Measurements from ENCODE around the gene MLXIP.

MLXIP gene

DNA sequence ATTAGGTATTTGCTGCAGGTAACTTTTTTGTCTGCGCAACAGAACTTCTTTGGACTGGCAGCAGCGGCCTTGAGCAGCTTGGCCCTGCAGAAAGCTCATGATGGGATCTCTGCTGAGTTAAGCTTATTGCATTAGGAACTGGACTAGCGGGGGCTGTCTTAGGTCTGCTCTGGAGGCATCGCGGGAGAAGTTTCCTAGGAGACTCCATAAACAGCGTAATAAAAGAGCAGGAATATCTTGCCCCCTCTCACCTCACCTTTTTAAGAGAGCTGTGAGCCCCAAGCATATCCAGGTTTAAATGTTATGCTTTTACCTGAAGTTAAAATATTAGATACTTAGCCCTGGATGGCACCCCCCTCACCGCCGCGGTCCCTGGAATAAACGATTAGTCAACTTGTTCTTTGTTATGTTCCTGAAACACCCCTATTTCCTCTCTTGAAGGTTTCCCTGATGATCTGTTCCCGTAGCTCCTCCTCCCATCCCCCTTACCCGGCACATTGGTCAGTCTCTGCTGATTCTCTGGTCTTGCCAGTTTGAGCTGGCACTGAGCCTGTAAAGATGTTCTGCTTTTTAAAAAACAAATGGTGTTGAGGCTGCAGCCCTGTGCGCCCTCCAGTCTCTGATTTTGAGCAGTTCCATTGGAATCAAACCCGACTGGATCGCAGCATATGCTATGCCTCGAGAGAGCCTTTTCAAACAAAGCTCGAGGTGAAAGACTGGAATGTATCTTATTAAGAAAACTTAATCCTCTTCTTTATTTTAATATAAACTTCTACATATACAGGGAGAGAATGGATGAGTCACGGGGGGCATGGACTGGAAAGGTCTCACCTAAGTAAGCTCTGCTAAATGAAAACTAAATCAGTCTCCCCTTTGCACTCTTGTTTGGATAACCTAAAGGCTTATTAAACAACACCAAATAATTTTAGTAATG lies 1.9 kb downstream of the MLXIP start:
- no peak for DNase-seq

DNA sequence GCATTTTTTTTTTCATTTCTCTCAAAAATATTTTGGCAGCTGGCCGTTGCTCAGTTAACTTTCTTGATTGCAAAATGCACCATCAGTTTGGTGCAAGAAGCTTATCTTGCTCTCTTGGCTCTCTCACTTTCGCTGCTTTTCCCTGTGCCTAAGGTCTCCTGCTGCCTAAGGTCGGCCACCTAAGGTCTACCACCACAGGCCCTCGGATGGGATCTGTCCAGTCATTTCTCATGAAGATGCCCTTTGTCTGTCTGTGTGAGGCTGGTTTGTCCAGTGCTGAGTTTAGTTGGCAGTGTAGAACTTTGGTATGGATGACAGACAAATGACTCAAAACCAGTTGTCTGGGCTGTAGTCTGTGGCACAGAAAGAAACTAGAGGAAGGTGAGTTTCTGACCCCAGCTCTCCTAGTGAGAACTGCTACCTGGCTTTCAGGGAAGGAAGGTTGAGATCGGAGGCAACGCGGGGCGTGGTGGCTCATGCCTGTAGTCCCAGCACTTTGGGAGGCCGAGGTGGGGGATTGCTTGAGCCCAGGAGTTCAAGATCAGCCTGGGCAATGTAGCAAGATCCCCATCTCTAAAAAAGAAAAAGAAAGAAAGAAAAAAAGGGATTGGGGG lies 2.6 kb downstream of the MLXIP start:
- DNase-seq: no peak

DNA sequence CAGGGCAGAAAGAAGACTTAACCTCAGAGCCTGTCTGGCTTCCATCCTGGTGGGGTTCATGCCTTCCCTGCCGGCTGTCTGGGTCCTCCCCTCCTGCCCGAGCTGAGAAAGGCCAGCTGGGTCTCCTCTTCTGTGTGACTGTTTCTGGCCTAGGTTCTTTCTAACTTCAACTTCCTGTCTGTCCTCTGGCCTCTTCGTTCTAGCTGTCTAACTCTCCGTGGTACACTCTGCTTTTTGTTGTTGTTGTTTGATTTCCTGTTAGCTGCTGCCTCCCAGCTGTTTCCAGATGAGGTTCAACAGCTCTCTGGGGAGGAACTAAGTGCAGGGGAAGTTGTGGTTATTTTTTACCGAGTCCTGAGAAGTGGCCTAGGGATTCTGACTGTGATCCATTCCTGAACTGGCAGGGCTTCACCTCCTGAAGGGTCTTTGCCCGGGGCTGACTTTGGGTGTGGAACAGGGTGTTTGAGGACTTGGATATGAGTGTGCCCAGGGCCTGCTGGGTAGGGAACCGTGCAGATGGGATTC lies 3.2 kb downstream of the MLXIP start:
- no peak for DNase-seq

DNA sequence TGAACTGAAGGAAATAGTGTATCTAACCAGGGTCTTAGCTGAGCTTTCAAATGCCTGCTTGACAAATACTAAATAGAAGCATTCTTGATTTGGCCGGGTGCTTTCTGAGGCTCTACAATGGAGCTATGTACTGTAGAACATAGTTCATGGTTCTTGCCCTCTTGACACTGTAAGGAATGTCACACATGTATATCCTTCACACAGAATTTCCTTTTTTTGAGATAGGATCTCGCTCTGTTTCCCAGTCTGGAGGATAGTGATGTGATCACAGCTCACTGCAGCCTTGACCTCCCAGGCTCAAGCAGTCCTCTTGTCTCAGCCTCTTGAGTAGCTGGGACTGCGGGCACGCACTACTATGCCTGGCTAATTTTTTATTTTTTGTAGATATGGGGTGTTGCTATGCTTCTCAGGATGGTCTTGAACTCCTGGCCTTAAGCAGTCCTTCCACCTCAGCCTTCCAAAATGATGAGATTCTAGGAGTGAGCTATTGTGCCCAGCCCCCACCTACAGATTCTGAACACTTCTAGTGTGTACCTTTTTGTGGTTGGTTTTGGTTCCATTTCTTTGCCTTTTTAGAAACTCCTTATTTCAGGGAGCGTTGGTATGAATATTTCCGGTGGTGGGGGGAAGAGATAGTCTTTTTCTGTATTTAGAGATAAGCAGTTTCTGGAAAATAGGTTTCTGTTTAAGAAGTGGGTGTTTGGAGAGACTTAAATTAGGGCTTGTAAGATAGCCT lies 4.2 kb downstream of the MLXIP start:
- no peak for DNase-seq

DNA sequence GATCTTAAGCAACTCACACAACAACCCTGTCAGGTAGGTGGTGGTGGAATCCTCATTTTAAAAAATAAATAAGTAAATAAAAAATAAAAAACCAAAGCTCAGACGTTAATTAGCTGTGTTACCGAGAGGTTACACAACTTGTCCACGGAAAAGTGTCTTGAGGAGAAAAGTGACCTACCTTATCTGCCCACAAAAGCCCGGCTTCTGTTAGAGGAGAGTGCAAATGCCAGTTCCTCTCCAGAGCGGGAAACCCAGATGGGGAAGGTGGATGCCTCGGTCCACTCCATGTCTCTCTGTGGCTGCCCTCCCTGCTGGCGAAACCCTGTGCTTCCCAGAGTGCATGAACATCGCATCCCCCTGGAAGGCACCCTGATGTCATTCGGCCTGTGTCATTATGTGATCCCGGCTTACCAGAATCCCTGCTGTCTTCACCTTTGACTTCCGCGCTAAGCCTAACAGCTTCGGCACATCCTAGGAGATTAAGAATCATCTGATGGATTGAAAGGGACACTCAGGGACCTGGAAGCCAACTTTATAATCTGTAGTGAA lies 6.4 kb downstream of the MLXIP start:
- no peak for DNase-seq

DNA sequence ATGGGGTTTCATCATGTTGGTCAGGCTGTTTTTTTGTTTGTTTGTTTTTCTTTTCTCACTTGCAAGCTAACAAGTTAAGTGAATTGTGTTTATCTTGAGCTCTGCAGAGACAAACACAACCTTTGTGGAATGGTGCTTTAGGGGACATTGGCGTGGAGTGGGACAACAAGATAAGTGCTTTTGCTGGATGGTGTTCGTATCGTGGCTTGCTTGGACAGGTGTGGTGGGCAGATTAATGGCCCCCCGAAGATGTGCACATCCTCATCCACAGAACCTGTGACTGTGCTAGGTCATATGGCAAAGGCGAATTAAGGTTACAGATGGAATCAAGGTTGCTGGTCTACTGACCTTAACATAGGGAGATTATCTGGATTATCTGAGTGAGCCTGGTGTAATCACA lies 7.0 kb downstream of the MLXIP start:
- DNase-seq: no peak

DNA sequence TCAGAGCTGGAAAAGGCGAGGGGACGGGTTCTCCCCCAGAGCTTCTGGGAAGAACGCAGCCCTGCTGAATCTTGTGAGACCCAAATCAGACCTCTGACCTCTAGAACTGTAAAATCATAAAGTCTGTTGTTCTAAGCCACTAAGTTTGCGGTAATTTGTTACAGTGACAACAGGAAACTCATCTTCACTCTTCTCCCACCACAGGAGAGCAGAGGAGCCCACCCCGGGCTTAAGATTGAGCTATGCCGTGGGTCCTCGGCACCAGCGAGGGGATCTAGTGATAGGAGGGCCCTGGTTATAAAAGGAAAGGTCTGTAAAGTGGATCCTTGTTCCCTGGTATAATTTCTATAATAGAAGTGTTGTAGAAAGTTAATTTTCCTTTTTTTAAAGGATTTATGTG lies 7.6 kb downstream of the MLXIP start:
- DNase-seq: no peak

DNA sequence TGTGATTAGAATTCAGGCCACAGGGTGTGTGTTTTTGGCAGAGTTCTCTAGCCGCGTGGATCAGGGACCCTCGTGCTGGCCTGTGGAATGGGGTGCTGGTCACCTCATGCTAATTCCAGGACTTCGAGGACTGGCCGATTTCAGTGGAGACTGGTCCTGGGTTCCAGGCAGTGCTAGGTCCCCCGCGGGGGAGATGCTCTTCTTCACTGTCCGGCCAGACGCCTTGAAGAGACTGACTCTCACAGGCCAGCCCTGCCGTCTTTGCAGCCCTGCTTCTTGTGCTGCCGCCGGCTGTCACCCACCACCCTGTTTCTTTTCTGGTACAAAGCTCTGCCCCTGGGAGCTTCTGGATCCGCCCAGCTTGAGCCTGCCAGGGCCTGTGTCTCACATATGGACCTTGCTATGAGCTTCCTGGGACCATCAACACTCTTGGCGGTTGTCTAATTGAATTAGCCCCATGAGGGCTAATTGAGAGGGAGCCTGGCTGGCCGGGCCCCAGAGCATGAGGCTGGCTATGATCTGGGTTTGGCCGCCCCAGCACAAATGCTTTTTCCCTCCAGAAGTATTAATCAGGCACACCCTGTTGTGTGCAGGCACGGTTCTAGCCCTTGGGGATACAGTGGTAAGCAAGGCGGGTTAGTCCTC lies 8.2 kb downstream of the MLXIP start:
- no peak for DNase-seq

DNA sequence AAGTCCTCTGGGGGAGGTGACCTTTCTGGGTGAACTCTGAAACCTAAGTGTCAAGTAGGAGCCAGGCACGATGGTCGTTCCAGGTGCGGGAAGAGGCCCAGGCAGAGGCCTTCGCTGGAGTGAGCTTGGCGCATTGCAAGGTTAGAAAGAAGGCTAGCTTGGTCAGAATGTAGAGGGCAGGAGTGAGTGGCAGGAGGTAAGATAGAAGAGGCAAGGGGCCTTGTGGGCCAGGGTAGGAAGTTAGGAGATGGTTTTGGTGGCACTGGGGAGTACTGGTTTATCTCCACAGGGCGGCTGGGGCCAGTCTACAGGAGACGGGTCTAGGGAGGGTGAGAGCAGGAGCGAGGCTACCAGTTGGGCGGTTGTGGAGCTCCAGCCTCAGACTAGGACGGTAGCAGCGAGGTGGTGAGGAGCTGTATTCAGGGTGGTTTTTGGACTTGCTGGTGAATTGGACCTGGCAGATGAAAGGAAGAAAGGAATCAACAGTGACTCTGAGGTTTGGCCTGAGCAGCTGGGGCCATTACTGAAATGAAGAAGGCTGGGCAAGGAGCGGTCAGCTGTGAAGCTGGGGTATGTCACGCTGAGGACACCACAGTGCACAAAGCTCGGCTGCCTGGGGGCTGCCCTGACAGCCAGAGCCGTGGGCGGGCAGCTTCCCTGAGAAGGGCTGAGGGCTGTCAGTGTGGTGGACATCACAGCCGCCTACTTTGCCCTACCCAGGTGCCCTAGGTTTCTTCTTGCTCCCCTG lies 9.0 kb downstream of the MLXIP start:
- DNase-seq: no peak

DNA sequence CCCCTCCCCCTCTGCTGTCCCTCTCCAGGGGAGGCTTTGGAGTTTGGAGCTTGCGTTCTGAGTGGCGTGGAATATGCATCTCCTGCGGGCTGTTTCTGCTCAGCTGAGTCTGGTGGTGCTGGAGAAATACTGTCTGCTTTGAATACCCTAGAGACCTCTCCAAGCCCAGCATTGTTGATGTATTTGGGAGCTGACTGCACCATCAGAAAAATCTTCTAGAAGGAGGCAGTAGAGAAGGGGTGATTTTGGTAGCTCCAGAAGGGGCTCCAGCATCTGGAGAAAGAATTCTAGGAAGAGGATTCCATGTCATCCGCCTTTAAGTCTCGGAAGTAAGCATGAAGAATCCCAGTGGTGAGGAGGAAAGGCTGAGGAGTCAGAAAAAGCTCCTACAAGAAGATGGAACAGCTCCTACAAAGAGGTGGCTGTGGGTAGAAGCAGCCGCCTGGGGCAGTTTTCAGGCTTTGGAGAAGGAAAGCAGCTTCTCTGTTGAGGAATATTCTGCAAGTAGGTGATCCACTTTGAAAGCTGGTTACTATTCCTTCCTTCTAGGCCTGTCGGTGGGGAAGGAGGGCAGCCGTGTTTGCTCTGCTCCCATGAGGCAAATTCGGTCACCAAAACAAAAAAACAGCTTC lies 9.7 kb downstream of the MLXIP start:
- no peak for DNase-seq

DNA sequence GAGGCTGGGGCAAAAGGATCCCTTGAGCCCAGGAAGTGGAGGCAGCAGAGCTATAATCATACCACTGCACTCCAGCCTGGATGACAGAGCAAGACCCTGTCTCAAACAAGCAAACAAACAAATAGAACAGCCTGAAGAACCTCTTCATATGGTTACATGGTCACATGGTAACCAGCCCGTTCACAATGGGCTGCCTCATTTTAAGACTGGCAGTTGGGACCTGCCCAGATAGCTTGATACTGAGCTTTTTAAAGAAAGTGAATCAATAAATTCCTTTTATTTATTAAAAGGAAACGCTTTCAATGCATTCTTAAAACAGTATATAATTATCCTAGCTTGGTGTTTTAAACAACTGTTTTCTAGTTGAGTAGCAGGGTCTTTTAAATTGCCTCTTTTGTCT lies 10.5 kb downstream of the MLXIP start:
- no peak for DNase-seq

DNA sequence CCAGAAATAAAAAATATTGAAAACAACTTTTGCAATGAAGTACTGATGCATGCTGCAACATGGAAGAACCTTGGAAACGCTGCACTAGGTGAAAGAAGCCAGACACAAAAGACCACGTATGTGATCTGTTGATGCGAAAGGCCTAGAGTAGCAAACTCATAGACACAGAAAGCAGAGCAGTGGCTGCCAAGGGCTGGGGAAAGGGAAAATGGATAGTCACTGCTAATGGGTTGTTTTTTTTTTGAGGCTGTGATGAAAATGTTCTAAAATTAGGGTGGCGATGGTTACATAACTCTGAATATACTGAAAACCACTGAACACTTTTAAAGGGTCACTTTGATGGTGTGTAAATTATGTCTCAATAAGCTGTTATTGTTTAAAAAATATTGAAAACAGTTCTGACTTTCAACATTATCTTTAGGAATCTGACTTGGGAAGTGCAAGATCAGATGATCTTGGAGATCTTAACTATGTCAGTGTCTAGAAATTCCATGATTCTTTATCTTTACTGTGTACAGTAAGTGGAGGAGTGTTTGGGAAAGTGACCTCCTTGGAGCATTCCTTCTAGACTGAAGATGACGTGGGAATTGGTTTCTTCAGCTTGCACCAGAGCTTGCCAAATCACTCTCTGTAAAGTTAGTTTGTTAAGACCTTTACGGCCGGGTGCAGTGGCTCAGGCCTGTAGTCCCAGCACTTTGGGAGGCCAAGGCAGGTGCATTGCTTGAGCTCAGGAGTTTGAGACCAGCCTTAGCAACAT lies 12.4 kb downstream of the MLXIP start:
- no peak for DNase-seq

DNA sequence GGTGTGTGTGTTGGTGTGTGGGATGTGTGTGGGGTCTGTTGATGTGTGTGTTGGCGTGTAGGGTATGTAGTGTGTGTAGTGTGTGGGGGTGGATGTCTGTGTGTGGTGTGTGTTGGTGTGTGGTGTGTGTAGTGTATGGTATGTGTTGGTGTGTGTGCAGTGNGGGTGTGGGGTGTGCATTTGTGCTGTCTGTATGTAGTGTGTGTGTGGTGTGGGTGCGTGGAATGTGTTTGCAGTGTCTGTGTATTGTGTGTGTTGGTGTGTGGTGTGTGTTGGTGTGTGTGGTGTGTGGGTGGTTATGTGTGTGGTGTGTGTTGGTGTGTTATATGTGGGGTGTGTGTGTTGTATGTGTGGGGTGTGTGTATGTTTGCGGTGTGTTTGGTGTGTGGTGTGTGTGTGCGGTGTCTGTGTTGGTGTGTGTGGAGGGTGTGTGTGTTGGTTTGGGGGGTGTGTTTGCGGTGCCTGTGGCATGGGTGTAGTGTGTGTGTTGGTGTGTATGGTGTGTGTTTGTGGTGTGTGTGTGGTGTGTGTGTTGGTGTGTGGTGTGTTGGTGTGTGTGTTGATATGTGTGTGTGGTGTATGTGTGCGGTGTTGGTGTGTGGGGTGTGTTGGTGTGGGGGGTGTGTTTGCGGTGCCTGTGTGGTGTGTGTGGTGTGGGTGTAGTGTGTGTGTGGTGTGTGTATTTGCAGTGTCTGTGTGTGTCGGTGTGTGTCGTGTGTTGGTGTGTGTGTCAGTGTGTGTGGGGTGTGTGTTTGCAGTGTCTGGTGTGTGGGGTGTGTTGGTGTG lies 14.7 kb downstream of the MLXIP start:
- DNase-seq: no peak

DNA sequence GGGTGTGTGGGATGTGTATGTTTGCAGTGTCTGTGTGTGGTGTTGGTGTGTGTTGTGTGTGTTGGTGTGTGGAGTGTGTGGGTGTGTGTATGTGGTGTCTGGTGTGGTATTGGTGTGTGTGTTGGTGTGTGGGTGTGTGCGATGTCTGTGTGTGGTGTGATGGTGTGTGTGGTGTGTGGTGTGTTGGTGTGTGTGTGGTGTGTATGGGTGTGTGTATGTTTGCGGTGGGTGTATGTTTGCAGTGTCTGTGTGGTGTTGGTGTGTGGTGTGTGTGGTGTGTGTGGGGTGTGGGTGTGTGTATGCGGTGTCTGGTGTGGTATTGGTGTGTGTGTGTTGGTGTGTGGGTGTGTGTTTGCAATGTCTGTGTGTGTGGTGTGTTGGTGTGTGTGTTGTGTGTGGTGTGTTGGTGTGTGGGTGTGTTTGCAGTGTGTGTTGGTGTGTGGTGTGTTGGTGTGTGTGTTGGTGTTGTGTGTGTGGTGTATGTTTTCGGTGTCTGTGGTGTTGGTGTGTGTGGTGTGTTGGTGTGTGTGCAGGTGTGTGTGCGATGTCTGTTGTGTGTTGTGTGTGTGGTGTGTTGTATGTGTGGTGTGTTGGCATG lies 15.7 kb downstream of the MLXIP start:
- no peak for DNase-seq

DNA sequence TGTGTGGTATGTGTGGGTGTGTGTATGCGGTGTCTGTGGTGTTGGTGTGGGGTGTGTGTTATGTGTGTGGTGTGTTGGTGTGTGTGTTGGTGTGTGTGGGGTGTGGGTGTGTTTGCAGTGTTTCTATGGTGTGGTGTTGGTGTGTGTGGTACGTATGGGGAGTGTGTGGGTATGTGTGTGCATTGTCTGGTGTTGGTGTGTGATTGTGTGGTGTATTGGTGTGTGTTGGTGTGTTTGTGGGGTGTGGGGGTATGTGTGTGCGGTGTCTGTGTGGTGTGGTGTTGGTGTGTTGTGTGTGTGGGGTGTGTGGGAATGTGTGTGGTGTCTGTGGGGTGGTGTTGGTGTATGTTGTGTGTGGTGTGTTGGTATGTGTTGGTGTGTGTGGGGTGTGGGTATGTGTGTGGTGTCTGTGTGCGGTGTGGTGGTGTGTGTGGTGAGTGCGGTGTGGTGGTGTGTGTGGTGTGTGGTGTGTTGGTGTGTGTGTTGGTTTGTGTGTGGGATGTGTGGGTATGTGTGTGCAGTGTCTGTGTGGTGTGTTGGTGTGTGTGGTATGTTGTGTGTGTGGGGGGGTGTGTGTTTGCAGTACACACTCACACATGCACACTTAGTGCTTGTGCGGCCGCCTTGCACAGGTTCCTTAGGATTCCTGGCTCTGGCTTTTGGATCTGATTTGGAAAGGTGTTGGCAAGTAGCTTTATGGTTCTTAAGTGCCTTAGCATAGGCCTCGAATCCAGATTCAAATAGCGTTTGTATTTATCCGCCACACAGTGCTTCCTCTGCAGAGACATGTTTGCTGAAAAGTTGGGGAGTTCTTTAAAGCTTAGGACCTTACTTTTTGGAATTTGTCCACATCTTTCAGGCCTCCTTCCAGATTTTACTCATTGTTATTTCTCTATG lies 16.4 kb downstream of the MLXIP start:
- DNase-seq: no peak

DNA sequence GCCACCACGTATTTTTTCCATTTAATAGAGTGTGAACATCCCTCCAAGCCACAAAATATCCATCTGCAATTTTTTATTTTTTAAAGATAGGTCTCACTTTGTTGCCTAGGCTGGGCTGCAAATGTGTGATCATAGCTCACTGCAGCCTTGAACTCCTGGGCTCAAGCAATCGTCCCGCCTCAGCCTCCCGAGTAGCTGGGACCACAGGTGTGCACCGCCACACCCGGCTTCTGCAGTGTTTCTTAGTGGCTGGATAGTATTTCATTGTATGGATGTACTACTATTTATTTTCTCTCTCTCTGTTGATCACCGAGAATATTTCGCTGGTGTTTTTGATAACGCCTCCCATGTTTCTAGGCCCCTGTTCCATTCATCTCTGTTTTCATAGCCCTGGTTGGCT lies 17.5 kb downstream of the MLXIP start:
- DNase-seq: no peak

DNA sequence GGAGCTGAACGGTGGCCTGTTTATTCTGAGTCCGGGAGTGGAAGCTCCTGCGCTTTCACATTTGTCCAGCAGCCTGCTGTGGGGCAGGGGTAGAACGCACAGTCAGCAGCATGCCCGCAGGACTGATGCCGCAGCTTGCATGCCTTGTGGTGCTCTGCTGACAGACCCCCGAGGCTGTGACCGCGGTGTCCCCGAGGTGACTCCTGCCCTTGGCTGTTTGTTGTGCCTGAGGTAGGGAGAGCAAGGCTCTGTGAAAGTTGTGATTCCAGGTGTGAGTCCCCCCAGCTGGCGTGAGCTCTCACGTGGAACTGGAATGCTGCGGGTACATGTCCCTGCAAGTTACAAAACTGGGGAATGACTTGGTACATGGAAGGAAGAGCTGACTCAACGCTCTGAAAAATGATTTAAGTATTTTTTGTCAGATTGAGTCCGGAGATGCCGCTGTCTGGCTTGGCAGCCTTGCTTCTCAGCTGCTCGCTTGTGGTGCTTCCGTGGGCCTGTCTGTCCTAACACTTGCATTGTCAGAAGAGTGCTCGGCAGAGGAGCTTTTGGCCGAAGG lies 18.1 kb downstream of the MLXIP start:
- DNase-seq: no peak

DNA sequence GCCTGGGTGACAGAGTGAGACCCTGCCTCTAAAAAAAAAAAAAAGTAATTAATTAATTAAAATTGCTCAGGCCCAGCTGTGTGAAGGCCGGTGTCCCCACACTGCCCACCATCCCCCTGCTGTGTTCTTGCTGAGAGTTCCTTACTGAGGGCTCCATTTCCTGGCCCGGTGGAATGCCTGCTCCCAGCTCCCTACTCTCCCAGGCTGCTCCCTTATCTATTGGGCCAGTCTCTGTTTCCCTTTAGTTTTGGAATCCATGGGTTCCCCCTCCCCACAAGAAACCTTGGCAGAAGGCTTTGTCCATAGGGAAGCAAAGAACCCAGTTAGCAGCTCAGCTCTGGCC lies 19.0 kb downstream of the MLXIP start:
- no peak for DNase-seq
